Keratinocyte (primary cell): Measurements from ENCODE around the gene SLC22A31. TPM values are rescaled to one million over a fixed set of nuclear protein-coding genes. Genes with fewer than 3 reads are reported as not detected.

ENCODE experiments used
- DNase-seq: peaks from one replicate; pipeline ENCODE4 v3.0.0-alpha.2; 2011; ENCODE audit warnings: low read depth, missing footprints, low spot score
- FAIRE-seq: peaks from 2 replicates; lab custom pipeline; 2011; peaks lifted over from hg19 to GRCh38; lab: Jason Lieb, UNC
- H2AFZ ChIP-seq: 2 replicates; pipeline ENCODE4 v1.6.0; 2012; ENCODE audit warnings: low read length, control low read depth, inconsistent platforms; ENCODE audit not compliant: control insufficient read depth
- H3K27ac ChIP-seq: 2 replicates; pipeline ENCODE4 v1.5.1; 2011; ENCODE audit warnings: low read length; ENCODE audit not compliant: control insufficient read depth, insufficient read depth
- H3K27me3 ChIP-seq: 3 replicates; pipeline ENCODE4 v1.6.0; 2011; ENCODE audit warnings: low read length; ENCODE audit not compliant: control insufficient read depth, insufficient read depth; ENCODE audit errors: extremely low read depth
- H3K36me3 ChIP-seq, 2 experiments: 2 replicates in 1 of 2; 3 replicates in 1 of 2; pipeline ENCODE4 v1.5.1; 2011; ENCODE audit warnings: low read length in 2 of 2, mild to moderate bottlenecking in 1 of 2; ENCODE audit not compliant: control insufficient read depth in 2 of 2, insufficient read depth in 2 of 2; ENCODE audit errors: extremely low read depth in 1 of 2
- H3K4me1 ChIP-seq: 3 replicates; pipeline ENCODE4 v1.5.1; 2011; ENCODE audit warnings: low read length; ENCODE audit not compliant: control insufficient read depth, insufficient read depth; ENCODE audit errors: extremely low read depth
- H3K4me2 ChIP-seq: 3 replicates; pipeline ENCODE4 v1.6.0; 2011; ENCODE audit warnings: low read depth, low read length; ENCODE audit not compliant: control insufficient read depth, insufficient read depth; ENCODE audit errors: extremely low read depth
- H3K4me3 ChIP-seq, 3 experiments: fragments of 200-600 bp in 1 of 3; sonication (generic) in 1 of 3; 2 replicates in 2 of 3; 3 replicates in 1 of 3; pipeline ENCODE4 v1.5.1; 2011 to 2016; ENCODE audit warnings: low read length in 3 of 3, mild to moderate bottlenecking in 3 of 3, control low read depth in 2 of 3, inconsistent platforms in 1 of 3, low read depth in 1 of 3, mixed read lengths in 1 of 3, mixed run types in 1 of 3, moderate library complexity in 1 of 3; ENCODE audit not compliant: control insufficient read depth in 2 of 3, insufficient read depth in 2 of 3; ENCODE audit errors: extremely low read depth in 1 of 3
- H3K79me2 ChIP-seq: 2 replicates; pipeline ENCODE4 v1.6.0; 2012; ENCODE audit warnings: low read length; ENCODE audit not compliant: control insufficient read depth, insufficient read depth
- H3K9ac ChIP-seq: 3 replicates; pipeline ENCODE4 v1.6.0; 2011; ENCODE audit warnings: low read length; ENCODE audit not compliant: control insufficient read depth, insufficient read depth; ENCODE audit errors: extremely low read depth
- H3K9me1 ChIP-seq: 3 replicates; pipeline ENCODE4 v1.6.0; 2011; ENCODE audit warnings: low read length; ENCODE audit not compliant: control insufficient read depth, insufficient read depth; ENCODE audit errors: extremely low read depth
- H3K9me3 ChIP-seq: 2 replicates; pipeline ENCODE4 v1.5.1; 2012; ENCODE audit warnings: low read depth, low read length; ENCODE audit not compliant: control insufficient read depth
- H4K20me1 ChIP-seq: 3 replicates; pipeline ENCODE4 v1.6.0; 2011; ENCODE audit warnings: low read length; ENCODE audit not compliant: control insufficient read depth, insufficient read depth; ENCODE audit errors: extremely low read depth
- CTCF ChIP-seq, 3 experiments: IDR thresholded peaks in 1 of 3; conservative IDR thresholded peaks in 1 of 3; optimal IDR thresholded peaks in 1 of 3; 2 replicates in 2 of 3; 3 replicates in 1 of 3; pipeline versions ENCODE3 to v1.5.1; 2011; ENCODE audit warnings: low read length in 3 of 3, mild to moderate bottlenecking in 3 of 3, moderate library complexity in 2 of 3, control low read depth in 1 of 3, inconsistent platforms in 1 of 3; ENCODE audit not compliant: insufficient read depth in 2 of 3; ENCODE audit errors: extremely low read depth in 1 of 3
- EZH2 ChIP-seq: IDR thresholded peaks from one replicate; pipeline ENCODE4 v1.6.1; 2012; ENCODE audit warnings: inconsistent platforms, mild to moderate bottlenecking, low read length, moderate library complexity
- dilution Hi-C: fragments of 300-500 bp; cut with MboI; formaldehyde crosslinking; loops from one replicate; pipeline ENCODE4 v1.7.0; 2020; ENCODE audit warnings: low sequenced_read_pairs; ENCODE audit not compliant: extremely low pct_ligation_motif_present
- polyA plus RNA-seq, 5 experiments: library from polyadenylated mRNA; depleted of rRNA in 3 of 5; stranded (reverse) in 3 of 5; stranded (forward) in 1 of 5; unstranded in 1 of 5; fragments of >200 nt; gene quantifications; 1 replicate in 1 of 5; 2 replicates in 3 of 5; 3 replicates in 1 of 5; pipeline versions ENCODE4 v1.2.1 to v1.2.3, GENCODE V29; 2011 to 2012; ENCODE audit warnings: missing spikeins in 2 of 5, low read depth in 1 of 5, low replicate concordance in 1 of 5

SLC22A31 gene
- polyA plus RNA-seq, 1 donor (not counting 4 experiments of a cell fraction or from before 2014, with no cell fraction given): not detected

GRCh38 chr16:89163297-89163696, 37.0 kb downstream of the SLC22A31 start:
- no peak overlapping the region for H3K9ac ChIP-seq
- no peaks in the 10 kb centered on the region for H3K79me2 ChIP-seq
- H3K9me3 ChIP-seq: peaks cover 3% of the 10 kb centered on the region
- peaks cover 4% of the 10 kb centered on the region for H3K4me1 ChIP-seq
- H3K27ac ChIP-seq: no peak overlapping the region
- DNase-seq (no peak), FAIRE-seq (no peak)
- TF ChIP-seq CTCF (optimal IDR thresholded peaks at IDR 0.05 in 1 of 3, IDR thresholded peaks at IDR 0.05 in 1 of 3, conservative IDR thresholded peaks at IDR 0.05 in 1 of 3; ENCODE audit: extremely low read depth in 1 of 3, insufficient read depth in 2 of 3, low read length in 3 of 3): no peak
- no peak for TF ChIP-seq EZH2
- no peak overlapping the region for H2AFZ ChIP-seq
- dilution Hi-C loops: no loop called here
- no peaks in the 10 kb centered on the region for H3K9me1 ChIP-seq
- peaks cover 21% of the 10 kb centered on the region for H3K27me3 ChIP-seq
- H3K4me3 ChIP-seq: no peak overlapping the region
- no peak overlapping the region for H3K4me2 ChIP-seq
- H4K20me1 ChIP-seq: no peaks in the 10 kb centered on the region
- no peaks in the 10 kb centered on the region for H3K36me3 ChIP-seq

DNA sequence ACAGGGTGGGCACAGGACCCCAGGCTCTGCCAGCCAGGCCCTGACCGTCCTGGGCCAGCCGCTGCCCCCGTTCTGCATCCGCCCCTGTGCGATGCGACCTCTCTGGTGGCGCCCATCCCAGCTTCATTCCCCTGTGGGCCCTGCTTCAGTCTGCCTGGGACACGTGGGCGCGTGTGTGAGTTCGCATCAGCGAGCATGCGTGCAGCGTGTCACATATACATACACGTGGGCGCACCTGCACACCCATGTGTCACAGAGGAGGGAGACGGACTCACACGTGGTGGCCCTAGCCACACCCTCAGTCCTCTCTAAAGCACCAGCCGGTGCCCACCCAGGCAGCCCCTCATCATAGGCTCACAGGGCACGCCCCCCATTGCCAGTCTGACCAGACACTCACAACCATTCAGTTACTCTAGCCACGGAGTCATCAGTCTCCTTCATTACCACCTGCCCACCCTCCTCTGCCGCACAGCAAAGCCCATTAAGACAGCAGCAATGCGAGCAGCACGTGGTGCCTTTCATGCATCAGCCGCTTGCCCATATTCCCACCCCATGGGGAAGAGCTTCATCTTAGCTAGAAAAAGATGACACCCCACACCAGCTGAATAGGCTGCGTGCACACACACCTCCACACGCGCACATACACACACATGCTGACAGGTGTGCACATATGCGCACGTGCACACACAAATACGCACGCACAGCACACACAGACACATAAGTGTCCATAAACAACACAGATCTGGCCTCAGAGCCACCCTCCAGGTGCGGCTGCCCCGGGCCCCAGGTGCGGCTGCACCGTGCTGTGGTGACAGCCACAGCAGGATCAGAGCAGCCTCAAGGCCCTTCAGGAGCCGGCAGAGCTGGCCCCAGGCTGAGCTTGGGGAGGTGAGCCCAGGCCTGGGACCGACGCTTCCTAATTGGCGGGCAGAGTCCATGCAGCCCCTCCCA, 38.3 kb downstream of the SLC22A31 start:
- DNase-seq: no peak

More for the DNA sequence above, 38.3 kb downstream of the SLC22A31 start:
- dilution Hi-C loops: no loop called here
- Histone ChIP-seq H4K20me1 (no peaks in the 10 kb centered on the region), H3K4me2 (no peak overlapping the region), H3K27me3 (peaks cover 18% of the 10 kb centered on the region), H3K9me3 (peaks cover 10% of the 10 kb centered on the region), H3K4me3 (no peak overlapping the region), H3K36me3 (no peaks in the 10 kb centered on the region), H3K9me1 (no peaks in the 10 kb centered on the region), H3K27ac (no peak overlapping the region), H3K4me1 (peaks cover under 1% of the 10 kb centered on the region), H3K79me2 (no peaks in the 10 kb centered on the region), H3K9ac (no peak overlapping the region), H2AFZ (no peak overlapping the region)
- FAIRE-seq: no peak
- TF ChIP-seq CTCF (optimal IDR thresholded peaks at IDR 0.05 in 1 of 3, IDR thresholded peaks at IDR 0.05 in 1 of 3, conservative IDR thresholded peaks at IDR 0.05 in 1 of 3; ENCODE audit: extremely low read depth in 1 of 3, insufficient read depth in 2 of 3, low read length in 3 of 3): no peak
- no peak for TF ChIP-seq EZH2
